Mesodermal cell (in vitro differentiated cells): Measurements from ENCODE around the gene NRG2.

ENCODE experiments used
- H3K27ac ChIP-seq: 2 replicates; pipeline ENCODE4 v1.7.0; 2013; ENCODE audit warnings: mild to moderate bottlenecking, low read depth, low read length, moderate library complexity; ENCODE audit not compliant: severe bottlenecking
- H3K36me3 ChIP-seq: 2 replicates; pipeline ENCODE4 v1.7.1; 2013; ENCODE audit warnings: mild to moderate bottlenecking, low read length, moderate library complexity; ENCODE audit not compliant: control insufficient read depth, insufficient read depth
- H3K4me1 ChIP-seq: one replicate; pipeline ENCODE4 v1.7.1; 2013; ENCODE audit warnings: mild to moderate bottlenecking, low read length; ENCODE audit not compliant: insufficient read depth, control insufficient read depth, poor library complexity, severe bottlenecking
- H3K4me3 ChIP-seq: 2 replicates; pipeline ENCODE4 v1.7.0; 2013; ENCODE audit warnings: low read length, control low read depth, mild to moderate bottlenecking; ENCODE audit not compliant: insufficient read depth, poor library complexity, severe bottlenecking; ENCODE audit errors: extremely low read depth
- H3K9me3 ChIP-seq: 2 replicates; pipeline ENCODE4 v1.7.1; 2013; ENCODE audit warnings: mild to moderate bottlenecking, low read length, moderate library complexity; ENCODE audit not compliant: control insufficient read depth
- WGBS, 2 experiments: methylation state at CpG; one replicate each; pipeline ENCODE4 v1.1.5; 2013; ENCODE audit warnings: missing lambda C conversion rate in 2 of 2; ENCODE audit not compliant: insufficient coverage in 2 of 2; 5-methylcytosine and 5-hydroxymethylcytosine counted together

The NRG2 gene

DNA sequence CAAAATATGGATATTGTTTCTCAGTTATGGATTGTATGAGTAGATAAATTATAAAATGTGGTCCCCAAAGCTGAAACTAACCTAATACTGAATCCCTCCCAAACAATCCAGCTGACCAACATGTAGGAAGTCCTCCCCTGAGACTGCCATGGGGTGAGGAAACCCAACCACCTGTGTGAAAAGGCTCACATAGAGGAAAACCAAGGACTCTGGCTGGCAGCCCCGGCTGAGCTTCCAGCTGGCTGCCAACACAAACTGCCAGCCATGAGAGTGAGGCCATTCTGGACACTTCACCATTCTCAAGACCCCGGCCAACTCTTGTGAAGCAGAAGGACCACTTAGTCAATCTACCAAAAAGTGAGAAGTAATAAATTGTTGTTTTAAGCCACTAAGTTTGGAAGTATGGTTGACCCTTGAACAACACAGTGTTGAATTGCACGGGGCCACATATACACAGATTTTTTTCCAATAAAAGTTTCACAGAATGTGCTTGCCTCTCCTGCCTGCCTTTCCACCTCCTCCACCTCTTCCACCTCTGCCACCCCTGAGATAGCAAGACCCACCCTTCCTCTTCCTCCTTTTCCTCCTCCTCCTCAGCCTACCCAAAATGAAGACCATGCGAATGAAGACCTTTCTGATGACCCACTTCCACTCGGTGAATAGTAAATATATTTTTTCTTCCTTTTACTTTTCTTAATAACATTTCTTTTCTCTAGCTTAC, 15.3 kb upstream of the NRG2 start:
- H3K4me1 ChIP-seq, result no peaks in the 10 kb centered on the region
- no peaks in the 10 kb centered on the region for H3K36me3 ChIP-seq
- H3K27ac ChIP-seq, result no peak overlapping the region
- H3K4me3 ChIP-seq, result no peak overlapping the region
- WGBS, 2 experiments, result 69 to 80% methylated on average over 1 to 2 of the region's 5 CpGs
- no peaks in the 10 kb centered on the region for H3K9me3 ChIP-seq

GRCh38 chr5:140056880-140057279, 13.8 kb upstream of the NRG2 start:
- no peaks in the 10 kb centered on the region for H3K4me1 ChIP-seq
- no peaks in the 10 kb centered on the region for H3K36me3 ChIP-seq
- no peak overlapping the region for H3K4me3 ChIP-seq
- no peaks in the 10 kb centered on the region for H3K9me3 ChIP-seq
- no peak overlapping the region for H3K27ac ChIP-seq
- no CpG with 5 or more reads among the region's 1 CpG for WGBS, 2 experiments

- 50% methylated on average over 1 of the region's 3 CpGs; no CpG with 5 or more reads in 1 of the 2 experiments for WGBS, 2 experiments
Measured at GRCh38 chr5:140055152-140055551, 12.1 kb upstream of the NRG2 start.

DNA sequence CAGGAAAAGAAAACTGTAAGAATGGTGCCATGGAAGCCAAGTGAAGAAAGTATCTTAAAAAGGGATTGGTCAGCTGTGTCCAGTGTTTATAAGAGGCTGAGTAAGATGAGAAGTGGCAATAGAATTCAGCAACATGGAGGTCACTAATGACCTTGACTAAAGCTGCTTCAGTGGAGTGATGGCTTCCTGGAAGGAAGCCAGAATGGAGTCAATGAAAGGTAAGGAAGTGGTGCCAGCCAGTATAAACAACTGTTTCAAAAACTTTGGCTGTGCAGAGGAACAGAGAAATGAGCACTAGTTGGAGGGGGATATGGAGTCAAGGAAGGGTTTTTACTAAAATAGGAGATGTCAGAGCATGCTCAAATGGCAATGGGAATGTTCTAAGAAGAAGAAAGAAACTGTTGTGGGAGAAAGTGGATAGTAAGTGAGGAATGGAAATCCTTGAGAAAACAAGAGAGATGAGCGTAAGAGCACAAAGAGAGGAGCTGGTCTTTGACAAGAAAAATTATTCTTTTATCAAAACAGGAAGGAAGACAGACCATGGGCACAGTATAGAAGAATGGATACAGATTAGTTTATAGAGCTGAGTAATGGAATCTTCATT, 11.1 kb upstream of the NRG2 start:
- H3K9me3 ChIP-seq, result no peaks in the 10 kb centered on the region
- H3K4me1 ChIP-seq, result no peaks in the 10 kb centered on the region
- H3K27ac ChIP-seq, result no peak overlapping the region
- no peak overlapping the region for H3K4me3 ChIP-seq
- WGBS, 2 experiments, result 60% methylated on average over 1 of the region's 1 CpG; no CpG with 5 or more reads in 1 of the 2 experiments
- no peaks in the 10 kb centered on the region for H3K36me3 ChIP-seq

More at GRCh38 chr5:140055152-140055551, 12.1 kb upstream of the NRG2 start:
- H3K9me3 ChIP-seq, result no peaks in the 10 kb centered on the region
- no peaks in the 10 kb centered on the region for H3K4me1 ChIP-seq
- no peaks in the 10 kb centered on the region for H3K36me3 ChIP-seq
- no peak overlapping the region for H3K27ac ChIP-seq
- H3K4me3 ChIP-seq, result no peak overlapping the region

DNA sequence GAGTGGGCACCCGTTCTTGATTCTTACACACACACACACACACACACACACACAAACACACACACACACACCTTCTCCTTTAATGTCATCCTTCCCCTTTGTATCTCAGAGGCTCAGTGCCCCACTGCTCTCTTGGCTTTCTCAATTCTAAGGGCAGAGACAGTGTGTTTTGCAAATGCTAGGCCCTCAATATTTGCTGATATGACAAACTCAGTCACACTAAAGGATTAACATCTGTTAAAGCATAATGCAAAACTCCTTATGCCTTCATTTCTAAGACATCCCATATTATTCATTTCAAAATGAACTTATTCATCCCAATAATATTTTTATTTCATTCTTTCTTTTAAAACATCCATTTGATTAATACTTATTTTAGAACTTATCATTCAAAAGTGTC, 8.9 kb upstream of the NRG2 start:
- H3K4me1 ChIP-seq, result no peaks in the 10 kb centered on the region
- no peaks in the 10 kb centered on the region for H3K9me3 ChIP-seq
- no peaks in the 10 kb centered on the region for H3K36me3 ChIP-seq
- no peak overlapping the region for H3K4me3 ChIP-seq
- no peak overlapping the region for H3K27ac ChIP-seq
- no CpG with 5 or more reads among the region's 1 CpG for WGBS, 2 experiments

GRCh38 chr5:140049713-140050112, 6.6 kb upstream of the NRG2 start:
- no peaks in the 10 kb centered on the region for H3K36me3 ChIP-seq
- H3K9me3 ChIP-seq, result no peaks in the 10 kb centered on the region
- no peak overlapping the region for H3K4me3 ChIP-seq
- no peaks in the 10 kb centered on the region for H3K4me1 ChIP-seq
- WGBS, 2 experiments, result 66 to 94% methylated on average over 4 to 5 of the region's 5 CpGs
- H3K27ac ChIP-seq, result no peak overlapping the region

GRCh38 chr5:140049205-140049604, 6.1 kb upstream of the NRG2 start:
- no peaks in the 10 kb centered on the region for H3K4me1 ChIP-seq
- H3K27ac ChIP-seq, result no peak overlapping the region
- H3K36me3 ChIP-seq, result no peaks in the 10 kb centered on the region
- H3K9me3 ChIP-seq, result no peaks in the 10 kb centered on the region
- WGBS, 2 experiments, result no CpG with 5 or more reads among the region's 1 CpG
- no peak overlapping the region for H3K4me3 ChIP-seq

- no peaks in the 10 kb centered on the region for H3K36me3 ChIP-seq
- no peaks in the 10 kb centered on the region for H3K4me1 ChIP-seq
- no peak overlapping the region for H3K4me3 ChIP-seq
- H3K9me3 ChIP-seq, result no peaks in the 10 kb centered on the region
- no peak overlapping the region for H3K27ac ChIP-seq
- WGBS, 2 experiments, result 25 to 33% methylated on average over 1 of the region's 1 CpG
Measured at GRCh38 chr5:140044041-140044440, 942 bp upstream of the NRG2 start.

- Histone ChIP-seq H3K36me3 (no peaks in the 10 kb centered on the region), H3K4me1 (no peaks in the 10 kb centered on the region), H3K4me3 (peak overlapping the region; percentile 44), H3K27ac (no peak overlapping the region), H3K9me3 (no peaks in the 10 kb centered on the region)
- WGBS, 2 experiments, result 0 to 1% methylated on average over 10 to 11 of the region's 12 CpGs
Measured at GRCh38 chr5:140043508-140043872, 391 bp upstream of the NRG2 start.

- 9% methylated on average over 13 to 16 of the region's 19 CpGs for WGBS, 2 experiments
- H3K4me1 ChIP-seq, result no peaks in the 10 kb centered on the region
- H3K4me3 ChIP-seq, result peak overlapping the region; percentile 44
- H3K9me3 ChIP-seq, result no peaks in the 10 kb centered on the region
- H3K36me3 ChIP-seq, result no peaks in the 10 kb centered on the region
- no peak overlapping the region for H3K27ac ChIP-seq
Measured at GRCh38 chr5:140042393-140042642, 781 bp downstream of the NRG2 start.
